Fibroblast of pulmonary artery (primary cell): ENCODE measurements around the gene OGDH.

Experiments used
- DNase-seq: peaks from one replicate; pipeline ENCODE4 v3.0.0-alpha.2; 2010; ENCODE audit warnings: low read depth
- H3K4me3 ChIP-seq: replicated peaks from 2 replicates; pipeline ENCODE4 v1.5.1; 2011; ENCODE audit warnings: low read depth, mild to moderate bottlenecking, control low read depth, low read length, moderate library complexity
- CTCF ChIP-seq: IDR thresholded peaks from 2 replicates; pipeline ENCODE4 v1.5.1; 2011; ENCODE audit warnings: mild to moderate bottlenecking, control low read depth, low read length, inconsistent platforms; ENCODE audit errors: missing control alignments

Gene OGDH

GRCh38 chr7:44564606-44565005, 41.8 kb upstream of the OGDH start:
- no peak for DNase-seq
- no peak for TF ChIP-seq CTCF
- H3K4me3 ChIP-seq = no peak overlapping the region

- TF ChIP-seq CTCF = peak; percentile 97
- no peak overlapping the region for H3K4me3 ChIP-seq
Measured at GRCh38 chr7:44565097-44565794, 41.2 kb upstream of the OGDH start.

GRCh38 chr7:44565795-44566559, 40.5 kb upstream of the OGDH start:
- no peak for DNase-seq
- no peak for TF ChIP-seq CTCF
- no peak overlapping the region for H3K4me3 ChIP-seq

More at GRCh38 chr7:44565097-44565794, 41.2 kb upstream of the OGDH start:
- peak; percentile 70 for DNase-seq

- no peak for TF ChIP-seq CTCF
- no peak for DNase-seq
- H3K4me3 ChIP-seq = no peak overlapping the region
Measured at GRCh38 chr7:44566680-44567079, 39.7 kb upstream of the OGDH start.

- TF ChIP-seq CTCF = no peak
- DNase-seq = no peak
- no peak overlapping the region for H3K4me3 ChIP-seq
Measured at GRCh38 chr7:44567884-44568283, 38.5 kb upstream of the OGDH start.

- no peak for DNase-seq
- no peak for TF ChIP-seq CTCF
- H3K4me3 ChIP-seq = no peak overlapping the region
Measured at GRCh38 chr7:44568771-44569560, 37.5 kb upstream of the OGDH start.
